Activated naive CD4-positive, alpha-beta T cell treated with anti-CD3 and anti-CD28 coated beads, Interleukin-2, amount 50 U/mL, for 24 hours (primary cell): Measurements from ENCODE around the gene ACP1.

ENCODE experiments used
- H3K27ac Mint-ChIP-seq: one replicate; pipeline ENCODE4 v1.8.0; 2021; ENCODE audit warnings: mild to moderate bottlenecking, mixed read lengths
- H3K27me3 Mint-ChIP-seq: one replicate; pipeline ENCODE4 v1.8.0; 2021; ENCODE audit warnings: mixed read lengths
- H3K36me3 Mint-ChIP-seq: one replicate; pipeline ENCODE4 v1.8.0; 2021; ENCODE audit warnings: mixed read lengths
- H3K4me1 Mint-ChIP-seq: one replicate; pipeline ENCODE4 v1.8.0; 2021; ENCODE audit warnings: mixed read lengths
- H3K4me3 Mint-ChIP-seq: one replicate; pipeline ENCODE4 v1.8.0; 2021; ENCODE audit warnings: mild to moderate bottlenecking, mixed read lengths
- H3K9me3 Mint-ChIP-seq: one replicate; pipeline ENCODE4 v1.8.0; 2021; ENCODE audit warnings: mixed read lengths

The ACP1 gene

DNA sequence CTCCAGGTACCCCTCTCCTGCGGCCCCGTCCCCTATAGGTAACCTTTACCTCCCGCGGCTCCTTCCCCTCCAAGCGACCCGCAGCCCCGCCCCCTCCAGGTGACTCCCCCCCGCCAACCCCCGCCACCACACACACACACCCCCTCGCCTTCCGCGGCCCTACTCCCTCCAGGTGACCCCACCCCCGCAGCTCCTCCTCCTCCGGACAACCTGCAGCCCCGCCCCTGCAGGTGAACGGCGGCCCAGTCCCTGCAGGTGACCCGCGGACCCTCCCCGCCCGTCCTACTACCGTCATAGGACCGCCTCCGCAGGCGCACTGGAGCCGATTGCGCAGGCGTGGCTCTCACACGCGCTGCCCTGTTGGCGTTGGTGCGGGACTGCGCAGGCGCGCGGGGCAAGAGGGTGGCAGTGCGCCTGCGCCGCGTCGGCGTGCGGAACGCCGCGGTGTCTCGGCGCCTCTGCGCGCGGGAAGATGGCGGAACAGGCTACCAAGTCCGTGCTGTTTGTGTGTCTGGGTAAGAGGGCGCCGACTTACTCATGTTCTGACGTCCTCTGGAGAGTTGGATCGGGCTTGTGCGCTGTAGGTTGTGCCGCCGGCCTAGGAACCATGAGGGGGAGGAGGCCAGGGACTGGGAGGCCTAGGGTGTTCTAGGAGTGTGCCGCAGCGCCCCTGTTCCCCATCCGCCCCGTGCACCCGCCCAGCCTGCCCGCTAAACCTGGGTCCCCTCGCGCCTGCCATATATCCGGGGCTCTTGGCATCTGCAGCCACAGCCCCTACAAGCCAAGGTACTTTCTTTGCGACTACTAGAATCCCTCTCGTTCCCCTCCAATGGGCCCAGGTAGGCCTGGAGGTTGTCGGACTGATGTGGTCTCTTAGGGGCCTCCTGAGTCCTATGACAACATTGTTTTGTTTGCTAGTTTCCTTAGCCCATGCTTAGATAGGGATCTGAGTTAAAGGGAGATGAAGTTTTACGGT, at the start of gene ACP1:
Gene ACP1, plus strand, starts transcription at position 455 of the 976 bp plus-strand sequence. Its CDS starts 18 bp downstream, at position 473.
- H3K27ac Mint-ChIP-seq = peak within 1 kb of the TSS; percentile 98
- no peaks in the 10 kb centered on the region for H3K9me3 Mint-ChIP-seq
- H3K4me3 Mint-ChIP-seq = peak within 1 kb of the TSS; percentile 95
- H3K36me3 Mint-ChIP-seq = peaks cover 6% of the 10 kb centered on the region
- H3K27me3 Mint-ChIP-seq = no peaks in the 10 kb centered on the region
- H3K4me1 Mint-ChIP-seq = peaks cover 55% of the 10 kb centered on the region

GRCh38 chr2:216068-216467, 48.7 kb upstream of the ACP1 start:
- H3K27me3 Mint-ChIP-seq = peaks cover 3% of the 10 kb centered on the region
- no peaks in the 10 kb centered on the region for H3K9me3 Mint-ChIP-seq
- H3K4me1 Mint-ChIP-seq = no peaks in the 10 kb centered on the region
- H3K36me3 Mint-ChIP-seq = peaks cover 6% of the 10 kb centered on the region
- H3K27ac Mint-ChIP-seq = no peak overlapping the region
- H3K4me3 Mint-ChIP-seq = no peak overlapping the region

DNA sequence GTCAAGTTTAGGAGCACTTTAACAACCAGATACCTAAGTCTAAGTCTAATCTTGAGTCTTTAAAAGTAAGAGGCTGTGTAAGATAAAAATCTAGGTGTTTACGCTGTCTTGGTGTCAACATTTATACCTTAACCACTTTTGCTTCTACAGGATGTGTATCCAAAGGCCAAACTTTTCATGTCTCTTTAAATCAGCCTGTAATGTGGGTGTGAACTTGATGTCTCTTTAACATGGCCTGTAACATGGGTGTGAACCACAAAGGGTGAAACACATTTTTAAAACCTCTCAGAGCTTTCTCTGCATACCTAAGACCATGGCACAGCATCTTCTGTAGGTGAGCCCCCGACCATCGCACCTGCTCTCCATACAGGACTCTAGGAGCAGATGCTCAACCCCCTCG, 41.3 kb upstream of the ACP1 start:
- H3K27me3 Mint-ChIP-seq = no peaks in the 10 kb centered on the region
- H3K27ac Mint-ChIP-seq = no peak overlapping the region
- peaks cover 27% of the 10 kb centered on the region for H3K36me3 Mint-ChIP-seq
- no peaks in the 10 kb centered on the region for H3K4me1 Mint-ChIP-seq
- H3K9me3 Mint-ChIP-seq = no peaks in the 10 kb centered on the region
- H3K4me3 Mint-ChIP-seq = no peak overlapping the region

- Mint-ChIP-seq H3K4me1 (no peaks in the 10 kb centered on the region), H3K27ac (no peak overlapping the region), H3K4me3 (no peak overlapping the region), H3K9me3 (no peaks in the 10 kb centered on the region), H3K27me3 (no peaks in the 10 kb centered on the region), H3K36me3 (peaks cover 32% of the 10 kb centered on the region)
These were observed 40.6 kb upstream of the ACP1 start for GRCh38 chr2:223971-224760.

GRCh38 chr2:228115-228514, 36.6 kb upstream of the ACP1 start:
- Mint-ChIP-seq H3K27ac (no peak overlapping the region), H3K36me3 (peaks cover 33% of the 10 kb centered on the region), H3K9me3 (no peaks in the 10 kb centered on the region), H3K27me3 (no peaks in the 10 kb centered on the region), H3K4me1 (no peaks in the 10 kb centered on the region), H3K4me3 (no peak overlapping the region)

DNA sequence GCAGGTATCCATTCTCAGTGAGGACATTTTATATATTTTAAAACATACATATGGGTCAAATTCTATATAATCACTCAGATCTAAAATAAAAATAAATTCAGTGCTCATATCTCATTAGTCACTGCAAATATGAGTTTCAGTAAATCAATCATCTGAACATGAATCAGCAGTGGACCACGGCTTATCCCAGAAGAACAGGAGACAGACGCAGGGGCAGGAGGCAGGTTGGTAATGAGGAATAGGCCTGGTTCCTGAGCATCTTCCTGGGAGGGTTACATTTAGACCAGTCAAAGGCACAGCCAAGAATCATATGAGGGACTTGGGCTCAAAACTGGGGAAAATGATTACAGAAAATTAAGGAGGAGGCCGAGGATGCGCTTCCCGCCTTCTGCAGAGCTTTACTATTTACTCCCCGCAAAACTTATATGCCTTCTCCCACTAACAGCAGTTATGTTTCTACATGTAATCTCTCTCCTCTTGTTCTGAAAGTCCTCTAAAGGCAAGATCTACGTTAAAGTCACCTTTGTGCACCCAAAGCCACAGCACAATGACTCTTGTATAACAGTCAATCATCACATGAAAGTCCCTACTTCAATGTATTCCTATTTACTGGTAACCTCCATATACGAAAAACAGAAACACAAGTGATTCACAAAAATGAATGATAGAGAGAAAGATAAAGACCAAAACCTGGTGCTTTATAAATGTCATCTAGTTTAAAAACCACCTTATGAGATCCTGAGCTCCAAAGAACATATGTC, 36.0 kb upstream of the ACP1 start:
- Mint-ChIP-seq H3K27ac (no peak overlapping the region), H3K9me3 (no peaks in the 10 kb centered on the region), H3K27me3 (no peaks in the 10 kb centered on the region), H3K36me3 (peaks cover 31% of the 10 kb centered on the region), H3K4me1 (no peaks in the 10 kb centered on the region), H3K4me3 (no peak overlapping the region)

DNA sequence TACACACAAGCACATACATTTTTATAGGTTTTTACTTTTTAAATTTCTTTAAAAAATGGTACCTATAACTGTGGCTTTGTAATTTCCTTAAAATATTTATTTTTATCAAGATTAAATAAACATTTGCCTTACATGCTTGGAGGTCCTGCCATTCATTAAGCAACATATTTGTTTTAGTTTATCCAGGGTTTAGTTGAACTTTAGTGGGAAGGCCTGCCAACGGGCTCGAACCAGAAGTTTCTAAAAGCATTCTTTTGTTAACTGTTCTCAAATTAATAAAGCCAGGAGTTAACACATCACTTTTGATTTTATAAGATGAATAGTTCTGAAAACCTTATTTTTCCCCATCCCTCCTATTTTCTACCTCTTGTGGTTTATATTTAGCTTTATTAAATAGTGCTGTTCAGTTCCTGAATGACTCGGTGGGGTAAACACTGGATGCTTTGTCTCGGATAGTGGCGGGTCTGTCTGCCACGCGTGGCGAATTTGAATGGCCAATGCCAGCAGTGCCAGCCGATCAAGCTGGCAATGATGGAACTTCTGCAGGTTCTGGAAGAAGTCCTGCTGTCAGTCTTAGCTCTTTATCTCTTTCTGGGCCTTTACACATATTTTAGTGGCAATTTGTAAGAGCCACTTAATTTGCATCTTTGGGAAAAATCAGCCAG, 33.1 kb upstream of the ACP1 start:
- no peaks in the 10 kb centered on the region for H3K4me1 Mint-ChIP-seq
- no peaks in the 10 kb centered on the region for H3K9me3 Mint-ChIP-seq
- H3K27me3 Mint-ChIP-seq = no peaks in the 10 kb centered on the region
- H3K27ac Mint-ChIP-seq = no peak overlapping the region
- H3K4me3 Mint-ChIP-seq = no peak overlapping the region
- H3K36me3 Mint-ChIP-seq = peaks cover 16% of the 10 kb centered on the region

DNA sequence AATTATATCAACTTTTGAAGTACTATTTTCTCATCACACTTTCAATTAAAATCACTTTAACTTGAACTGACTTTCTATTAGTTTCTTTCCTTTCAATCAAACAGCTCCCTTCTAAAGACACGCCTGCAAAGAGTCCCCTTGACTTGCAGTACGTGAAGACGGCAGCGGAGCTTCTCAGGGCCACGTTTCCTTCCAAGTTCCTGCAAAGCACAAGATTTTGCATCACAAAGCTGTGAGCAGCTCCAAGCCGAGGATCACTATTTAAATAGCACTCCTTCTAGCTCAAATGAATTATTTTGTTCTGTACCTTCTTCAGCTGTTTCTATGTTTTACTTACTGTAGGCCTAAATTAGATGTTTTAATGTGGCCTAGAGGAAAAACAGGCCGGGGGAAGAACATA, 31.7 kb upstream of the ACP1 start:
- Mint-ChIP-seq H3K27ac (no peak overlapping the region), H3K36me3 (peaks cover 11% of the 10 kb centered on the region)

GRCh38 chr2:234421-234820, 30.3 kb upstream of the ACP1 start:
- no peak overlapping the region for H3K27ac Mint-ChIP-seq
- H3K9me3 Mint-ChIP-seq = no peaks in the 10 kb centered on the region
- H3K4me3 Mint-ChIP-seq = no peak overlapping the region
- peaks cover 7% of the 10 kb centered on the region for H3K36me3 Mint-ChIP-seq
- H3K4me1 Mint-ChIP-seq = peaks cover 14% of the 10 kb centered on the region
- no peaks in the 10 kb centered on the region for H3K27me3 Mint-ChIP-seq

More for the DNA sequence above, 31.7 kb upstream of the ACP1 start:
- H3K9me3 Mint-ChIP-seq = no peaks in the 10 kb centered on the region
- peaks cover 5% of the 10 kb centered on the region for H3K4me1 Mint-ChIP-seq
- H3K27me3 Mint-ChIP-seq = no peaks in the 10 kb centered on the region
- no peak overlapping the region for H3K4me3 Mint-ChIP-seq

DNA sequence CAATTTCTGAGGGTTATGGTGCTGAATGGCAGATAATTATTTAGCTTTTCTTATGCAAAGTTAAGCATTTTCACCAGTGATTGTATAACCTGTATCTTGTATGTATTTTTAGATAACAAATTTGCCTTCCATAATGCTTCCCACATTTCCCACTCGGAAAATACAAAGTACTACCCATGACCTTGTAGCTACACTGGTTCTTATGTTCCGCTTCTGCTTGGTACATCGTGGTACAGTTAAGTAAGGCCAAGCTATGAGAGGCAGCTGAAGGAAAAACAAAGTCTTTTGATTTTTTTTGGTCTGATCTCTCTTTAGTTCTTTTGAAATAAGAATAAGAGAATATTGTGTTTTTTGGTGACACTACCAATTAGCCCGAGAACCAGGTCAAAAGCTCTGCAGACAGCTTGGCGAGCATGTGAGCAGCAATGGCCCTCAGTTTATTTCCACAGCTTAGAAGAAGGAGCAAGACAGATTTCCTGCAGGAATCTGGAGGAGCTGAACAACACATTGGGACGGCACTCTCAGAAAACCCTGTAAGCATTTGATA, 27.7 kb upstream of the ACP1 start:
- H3K27me3 Mint-ChIP-seq = no peaks in the 10 kb centered on the region
- H3K4me1 Mint-ChIP-seq = peaks cover 14% of the 10 kb centered on the region
- no peak overlapping the region for H3K4me3 Mint-ChIP-seq
- H3K36me3 Mint-ChIP-seq = peaks cover 19% of the 10 kb centered on the region
- H3K9me3 Mint-ChIP-seq = no peaks in the 10 kb centered on the region
- H3K27ac Mint-ChIP-seq = no peak overlapping the region

DNA sequence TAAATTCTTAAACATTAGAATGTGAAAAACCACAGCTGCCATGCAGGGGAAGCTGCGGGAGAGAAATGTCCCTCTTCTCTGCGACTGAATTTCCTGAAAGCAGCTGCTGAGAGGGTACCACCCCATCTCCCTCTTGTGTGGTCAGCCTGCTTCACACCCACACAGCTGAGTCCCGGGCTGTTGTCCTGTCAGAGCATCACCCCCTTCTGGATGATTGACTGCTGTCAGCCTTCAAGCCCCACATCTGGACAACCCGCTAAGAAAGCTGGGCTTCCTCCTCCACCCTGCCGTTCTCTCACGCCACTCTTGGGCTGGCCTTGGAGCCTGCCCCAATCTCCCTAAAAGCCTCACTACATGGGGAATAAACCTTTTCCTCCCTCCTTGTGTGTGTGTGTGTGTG, 26.9 kb upstream of the ACP1 start:
- H3K36me3 Mint-ChIP-seq = peaks cover 23% of the 10 kb centered on the region
- H3K27ac Mint-ChIP-seq = no peak overlapping the region
- no peaks in the 10 kb centered on the region for H3K9me3 Mint-ChIP-seq
- H3K27me3 Mint-ChIP-seq = no peaks in the 10 kb centered on the region
- peaks cover 14% of the 10 kb centered on the region for H3K4me1 Mint-ChIP-seq
- H3K4me3 Mint-ChIP-seq = peak overlapping the region; percentile 40

GRCh38 chr2:238431-238830, 26.3 kb upstream of the ACP1 start:
- Mint-ChIP-seq H3K27me3 (no peaks in the 10 kb centered on the region), H3K4me1 (peaks cover 14% of the 10 kb centered on the region), H3K36me3 (peaks cover 26% of the 10 kb centered on the region), H3K27ac (no peak overlapping the region), H3K4me3 (peak overlapping the region; percentile 40), H3K9me3 (no peaks in the 10 kb centered on the region)

DNA sequence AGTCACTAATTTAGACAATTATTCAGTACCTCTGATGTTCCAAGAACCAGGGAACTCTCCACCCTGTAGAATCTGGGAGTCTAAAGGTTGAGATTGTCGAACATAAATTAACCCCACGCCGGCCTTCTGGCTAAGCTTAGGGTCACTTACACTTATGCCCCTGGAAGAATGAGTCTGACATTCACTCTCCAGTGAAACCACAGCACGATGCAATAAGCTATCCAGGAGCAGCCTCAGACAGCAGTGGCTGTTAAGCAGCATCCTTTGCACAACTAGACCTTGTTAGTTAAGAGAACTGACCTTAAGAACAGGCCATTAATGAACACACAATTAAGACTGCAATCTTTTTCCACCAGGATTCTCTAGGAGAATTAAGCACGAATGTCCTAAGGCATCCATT, 25.9 kb upstream of the ACP1 start:
- no peaks in the 10 kb centered on the region for H3K27me3 Mint-ChIP-seq
- no peak overlapping the region for H3K4me3 Mint-ChIP-seq
- no peaks in the 10 kb centered on the region for H3K9me3 Mint-ChIP-seq
- H3K27ac Mint-ChIP-seq = no peak overlapping the region
- H3K36me3 Mint-ChIP-seq = peaks cover 25% of the 10 kb centered on the region
- peaks cover 14% of the 10 kb centered on the region for H3K4me1 Mint-ChIP-seq

DNA sequence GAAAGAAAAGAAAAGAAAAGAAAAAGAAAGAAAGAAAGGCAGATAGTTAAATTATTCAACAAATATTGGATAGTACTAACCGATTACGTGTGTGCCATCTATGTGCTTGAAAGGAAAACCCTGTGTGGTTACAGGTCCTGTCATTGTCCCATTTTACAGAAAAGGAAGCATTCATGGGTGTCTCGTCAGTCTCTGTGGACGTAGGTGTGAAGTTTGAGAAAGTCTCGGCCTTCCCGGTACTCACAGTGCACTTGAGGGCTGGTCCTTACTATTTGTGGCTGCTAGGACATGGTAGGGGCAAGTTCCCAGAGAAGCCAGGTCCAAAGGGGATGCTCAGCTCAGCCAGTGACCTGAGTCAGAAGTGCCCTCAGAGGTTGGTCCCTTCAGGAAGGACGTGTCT, 20.2 kb upstream of the ACP1 start:
- H3K9me3 Mint-ChIP-seq = no peaks in the 10 kb centered on the region
- no peak overlapping the region for H3K4me3 Mint-ChIP-seq
- H3K4me1 Mint-ChIP-seq = peaks cover 5% of the 10 kb centered on the region
- H3K27ac Mint-ChIP-seq = no peak overlapping the region
- no peaks in the 10 kb centered on the region for H3K27me3 Mint-ChIP-seq
- peaks cover 34% of the 10 kb centered on the region for H3K36me3 Mint-ChIP-seq
